Panc1 (cell line): ENCODE measurements around the gene SYT14. TPM values are rescaled to one million over a fixed set of nuclear protein-coding genes. Genes with fewer than 3 reads are reported as not detected.
"Not testable (repeated sequence)": the region's sequence is repeated elsewhere in the genome, so short reads cannot be mapped to it uniquely, and the experiment has no call there.

Source experiments
- ATAC-seq: fragments of 200-7000 bp; cut with Tn5 transposase; 2 replicates; pipeline ENCODE4 v1.9.1; 2020; ENCODE audit warnings: mild to moderate bottlenecking, moderate library complexity
- BruUV-seq: library from RNA; stranded (reverse); fragments of 400-500 nt; replicated peaks from 2 replicates; lab custom pipeline; 2021; lab: Mats Ljungman, UMichigan
- CTCF ChIA-PET: fragments of 300-600 bp; sonication (Branson Sonifier 250); formaldehyde crosslinking; loops from one replicate; lab custom pipeline; 2022; ENCODE audit warnings: antibody characterized with exemption; lab: Charles Lee
- POLR2A ChIA-PET: fragments of 300-600 bp; sonication (Branson Sonifier 250); formaldehyde crosslinking; loops from one replicate; lab custom pipeline; 2022; ENCODE audit warnings: antibody characterized with exemption; lab: Charles Lee
- DNase-seq: peaks from one replicate; pipeline ENCODE4 v3.0.0-alpha.2; 2010; ENCODE audit warnings: low read depth, low spot score
- H3K27ac ChIP-seq: 2 replicates; pipeline ENCODE4 v1.5.1; 2011; ENCODE audit warnings: mild to moderate bottlenecking, low read length, inconsistent platforms
- H3K27me3 ChIP-seq: fragments of 200-500 bp; sonication (Bioruptor generic); 2 replicates; pipeline ENCODE4 v1.6.0; 2014; ENCODE audit warnings: low read length, inconsistent platforms; ENCODE audit not compliant: control insufficient read depth, insufficient read depth
- H3K36me3 ChIP-seq: fragments of 200-500 bp; sonication (Bioruptor generic); 2 replicates; pipeline ENCODE4 v1.5.1; 2014; ENCODE audit warnings: inconsistent platforms, mild to moderate bottlenecking, low read length, moderate library complexity; ENCODE audit not compliant: control insufficient read depth, insufficient read depth
- H3K4me1 ChIP-seq: 2 replicates; pipeline ENCODE4 v1.5.1; 2011; ENCODE audit warnings: inconsistent platforms, mild to moderate bottlenecking, low read length, moderate library complexity; ENCODE audit not compliant: control insufficient read depth, insufficient read depth
- H3K4me3 ChIP-seq, 2 experiments: 2 replicates each; pipeline ENCODE4 v1.5.1; 2011 to 2012; ENCODE audit warnings: low read depth in 2 of 2, low read length in 2 of 2, mild to moderate bottlenecking in 2 of 2, inconsistent platforms in 1 of 2, moderate library complexity in 1 of 2
- H3K9me3 ChIP-seq: fragments of 200-500 bp; sonication (Bioruptor generic); 2 replicates; pipeline ENCODE4 v1.5.1; 2014; ENCODE audit warnings: low read depth, mild to moderate bottlenecking, inconsistent platforms, low read length, moderate library complexity; ENCODE audit not compliant: control insufficient read depth, insufficient read depth
- CTCF ChIP-seq: fragments of 450-650 bp; IDR thresholded peaks from 2 replicates; pipeline ENCODE4 v1.5.1; 2017; ENCODE audit warnings: mild to moderate bottlenecking
- POLR2AphosphoS5 ChIP-seq: IDR thresholded peaks from 2 replicates; pipeline ENCODE4 v1.6.1; 2012; ENCODE audit warnings: mild to moderate bottlenecking, low read depth, low read length, moderate library complexity
- REST ChIP-seq, 2 experiments: IDR thresholded peaks; 2 replicates each; pipeline ENCODE4 v1.6.1; 2011 to 2012; ENCODE audit warnings: low read depth in 2 of 2, control low read depth in 1 of 2, low read length in 1 of 2, mild to moderate bottlenecking in 1 of 2, moderate library complexity in 1 of 2; ENCODE audit not compliant: insufficient read depth in 1 of 2
- SIN3A ChIP-seq: IDR thresholded peaks from 2 replicates; pipeline ENCODE4 v1.6.1; 2012; ENCODE audit warnings: low read depth, mild to moderate bottlenecking, low read length, moderate library complexity, borderline replicate concordance; ENCODE audit not compliant: insufficient read depth
- TCF7L2 ChIP-seq: IDR thresholded peaks from 2 replicates; pipeline ENCODE4 v1.6.1; 2011; ENCODE audit warnings: mild to moderate bottlenecking, low read depth, low read length, inconsistent platforms
- in situ Hi-C: cut with HindIII; loops from 2 replicates; pipeline ENCODE4 v1.10.0; 2016; ENCODE audit warnings: low sequenced_read_pairs, low pct_unique_long_range_greater_than_20kb
- intact Hi-C: fragments of 100-400 bp; cut with micrococcal nuclease; formaldehyde crosslinking; loops from one replicate; pipeline ENCODE4 v1.10.0; 2022; ENCODE audit not compliant: unreplicated experiment
- total RNA-seq: library from RNA; stranded (reverse); gene quantifications from one replicate; pipeline ENCODE4 v1.2.1, GENCODE V29; 2021; ENCODE audit not compliant: unreplicated experiment

SYT14 gene
- total RNA-seq, 1 experiment from 2014 or later: not detected

GRCh38 chr1:209901211-209901610, 36.8 kb upstream of the SYT14 start:
- Histone ChIP-seq H3K9me3 (no peaks in the 10 kb centered on the region), H3K4me3 (no peak overlapping the region), H3K4me1 (no peaks in the 10 kb centered on the region), H3K27ac (no peak overlapping the region), H3K36me3 (no peaks in the 10 kb centered on the region), H3K27me3 (no peaks in the 10 kb centered on the region)
- DNase-seq (no peak), ATAC-seq (no peak)
- intact Hi-C loops (no loop called here), in situ Hi-C loops (no loop called here)
- no TSS peak for BruUV-seq
- CTCF ChIA-PET: no interaction called here
- POLR2A ChIA-PET: no interaction called here
- TF ChIP-seq REST (IDR thresholded peaks at IDR 0.05; ENCODE audit: insufficient read depth in 1 of 2, low read depth in 2 of 2, low read length in 1 of 2) (no peak), TCF7L2 (no peak), CTCF (no peak), SIN3A (no peak), POLR2AphosphoS5 (no peak)

GRCh38 chr1:209904774-209905173, 33.2 kb upstream of the SYT14 start:
- intact Hi-C loops, H3K4me1 ChIP-seq, CTCF ChIA-PET, H3K27ac ChIP-seq, in situ Hi-C loops, ATAC-seq, DNase-seq, BruUV-seq, H3K36me3 ChIP-seq, H3K27me3 ChIP-seq, POLR2A ChIA-PET, H3K9me3 ChIP-seq, H3K4me3 ChIP-seq: not testable (repeated sequence)

- Histone ChIP-seq H3K4me1 (no peaks in the 10 kb centered on the region), H3K27me3 (no peaks in the 10 kb centered on the region), H3K36me3 (no peaks in the 10 kb centered on the region), H3K4me3 (no peak overlapping the region), H3K9me3 (no peaks in the 10 kb centered on the region), H3K27ac (no peak overlapping the region)
- ChIA-PET POLR2A (no interaction called here), CTCF (no interaction called here)
- intact Hi-C loops (no loop called here), in situ Hi-C loops (no loop called here)
- TF ChIP-seq CTCF (no peak), SIN3A (no peak), REST (IDR thresholded peaks at IDR 0.05; ENCODE audit: insufficient read depth in 1 of 2, low read depth in 2 of 2, low read length in 1 of 2) (no peak), TCF7L2 (no peak), POLR2AphosphoS5 (no peak)
- DNase-seq: no peak
- BruUV-seq: no TSS peak
- ATAC-seq: no peak
Observed at GRCh38 chr1:209911746-209912145, 26.3 kb upstream of the SYT14 start.
